AG04449 (cell line): ENCODE results near the gene IKZF1.

Source experiments
- CTCF ChIA-PET: fragments of 350-600 bp; formaldehyde crosslinking; extraction: SDS; loops from one replicate; lab custom pipeline; 2021; ENCODE audit warnings: antibody characterized with exemption; lab: Yijun Ruan, JAX
- POLR2A ChIA-PET: fragments of 400-600, 350-600 bp; formaldehyde crosslinking; extraction: SDS; loops from one replicate; lab custom pipeline; 2020; ENCODE audit warnings: antibody characterized with exemption, inconsistent platforms; lab: Yijun Ruan, JAX
- DNase-seq: peaks from one replicate; pipeline ENCODE4 v3.0.0-alpha.2; 2010; ENCODE audit warnings: low read depth, low spot score
- H3K4me3 ChIP-seq: 2 replicates; pipeline ENCODE4 v1.5.1; 2011; ENCODE audit warnings: low read depth, mild to moderate bottlenecking, control low read depth, low read length
- CTCF ChIP-seq: IDR thresholded peaks from one replicate; pipeline ENCODE4 v1.5.1; 2011; ENCODE audit warnings: mild to moderate bottlenecking, moderate library complexity, low read length, control low read depth, inconsistent platforms; ENCODE audit not compliant: insufficient read depth; ENCODE audit errors: missing control alignments

The IKZF1 gene

DNA sequence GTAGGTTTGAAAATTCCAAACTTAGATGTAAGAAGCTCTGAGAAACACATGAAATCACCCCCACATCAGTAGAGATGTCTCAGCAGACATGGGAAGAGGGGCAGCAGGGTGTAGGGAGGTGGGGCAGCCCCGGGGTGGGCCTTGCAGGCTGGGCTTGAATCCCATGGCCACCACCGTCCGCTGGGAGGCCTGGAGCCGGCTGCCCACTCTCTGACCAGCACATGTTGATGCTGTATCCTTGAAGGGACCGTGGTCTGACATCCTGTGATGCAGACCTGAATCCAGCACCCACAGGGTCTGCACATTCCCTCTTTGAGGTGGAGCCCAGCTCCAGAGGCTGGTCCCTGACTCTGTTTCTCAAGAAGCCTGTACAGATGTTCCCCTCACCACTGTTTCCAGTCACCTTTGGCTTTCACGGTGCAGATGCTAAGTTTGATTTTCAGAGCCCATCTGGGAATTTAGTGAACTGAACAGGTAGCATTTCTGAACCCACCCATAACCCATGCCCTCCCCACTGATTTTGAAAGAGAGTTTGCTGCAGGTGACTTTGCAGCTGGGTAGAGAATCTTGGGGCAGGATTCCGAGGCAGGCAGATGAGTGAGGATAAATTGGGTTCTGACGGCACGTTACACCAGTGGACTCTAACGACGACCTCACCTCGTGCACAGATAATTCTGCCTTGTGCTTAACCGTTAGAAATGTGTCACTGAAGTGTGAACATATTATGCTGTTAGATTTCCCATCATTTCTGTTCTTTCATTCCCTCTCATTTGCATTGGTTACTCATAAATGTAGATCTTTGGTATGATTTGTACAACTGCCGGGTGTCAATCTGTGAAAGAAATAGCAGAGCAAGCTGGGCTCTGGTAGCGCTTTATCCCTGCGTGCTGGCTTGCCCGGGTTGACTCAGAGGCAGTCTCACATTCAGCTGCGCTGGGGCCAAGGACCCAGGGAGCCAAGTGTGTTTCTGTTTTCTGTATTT lies 45.7 kb downstream of the IKZF1 start:
- POLR2A ChIA-PET = no interaction called here
- no peak for DNase-seq

DNA sequence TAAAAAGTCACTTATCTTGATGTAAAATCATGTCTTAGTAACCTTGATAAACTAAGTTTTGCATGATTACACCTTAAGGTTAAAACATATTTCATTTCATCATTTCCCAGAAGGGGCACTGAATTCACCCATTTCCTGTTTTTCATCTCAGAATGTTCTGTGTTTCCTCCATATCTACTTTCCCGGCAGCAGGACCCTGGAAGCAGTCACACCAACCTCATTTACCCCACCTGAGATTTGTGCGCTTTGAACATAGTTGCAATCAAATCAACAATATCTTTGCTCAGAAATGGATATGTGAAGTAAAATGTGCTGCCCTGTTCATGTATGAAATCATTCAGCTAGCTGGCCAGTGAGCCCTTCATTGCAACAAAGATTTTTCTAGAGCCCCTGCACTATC lies 46.8 kb downstream of the IKZF1 start:
- ChIA-PET CTCF (no interaction called here), POLR2A (no interaction called here)
- H3K4me3 ChIP-seq = no peak overlapping the region
- no peak for TF ChIP-seq CTCF
- DNase-seq = no peak

More for the DNA sequence above, 45.7 kb downstream of the IKZF1 start:
- no peak overlapping the region for H3K4me3 ChIP-seq
- no peak for TF ChIP-seq CTCF
- CTCF ChIA-PET = no interaction called here

GRCh38 chr7:50352282-50352681 lies 47.8 kb downstream of the IKZF1 start:
- ChIA-PET CTCF (interaction anchor here (1.3 kb wide), 1 partner anchor 66 kb away, joined by 3 read pairs; no protein-coding TSS in a partner anchor), POLR2A (no interaction called here)
- no peak for TF ChIP-seq CTCF
- DNase-seq = no peak
- H3K4me3 ChIP-seq = no peak overlapping the region

- no peak for TF ChIP-seq CTCF
- no peak for DNase-seq
- no peak overlapping the region for H3K4me3 ChIP-seq
- CTCF ChIA-PET = interaction anchor here (1.3 kb wide), 1 partner anchor 66 kb away, joined by 3 read pairs; no protein-coding TSS in a partner anchor
- POLR2A ChIA-PET = no interaction called here
Observed at GRCh38 chr7:50352751-50353150, 48.2 kb downstream of the IKZF1 start.

- H3K4me3 ChIP-seq = no peak overlapping the region
- TF ChIP-seq CTCF = no peak
- CTCF ChIA-PET = interaction anchor here (1.3 kb wide), 1 partner anchor 65 kb away, joined by 3 read pairs; no protein-coding TSS in a partner anchor
- POLR2A ChIA-PET = no interaction called here
- DNase-seq = no peak
Observed at GRCh38 chr7:50353201-50353600, 48.7 kb downstream of the IKZF1 start.

DNA sequence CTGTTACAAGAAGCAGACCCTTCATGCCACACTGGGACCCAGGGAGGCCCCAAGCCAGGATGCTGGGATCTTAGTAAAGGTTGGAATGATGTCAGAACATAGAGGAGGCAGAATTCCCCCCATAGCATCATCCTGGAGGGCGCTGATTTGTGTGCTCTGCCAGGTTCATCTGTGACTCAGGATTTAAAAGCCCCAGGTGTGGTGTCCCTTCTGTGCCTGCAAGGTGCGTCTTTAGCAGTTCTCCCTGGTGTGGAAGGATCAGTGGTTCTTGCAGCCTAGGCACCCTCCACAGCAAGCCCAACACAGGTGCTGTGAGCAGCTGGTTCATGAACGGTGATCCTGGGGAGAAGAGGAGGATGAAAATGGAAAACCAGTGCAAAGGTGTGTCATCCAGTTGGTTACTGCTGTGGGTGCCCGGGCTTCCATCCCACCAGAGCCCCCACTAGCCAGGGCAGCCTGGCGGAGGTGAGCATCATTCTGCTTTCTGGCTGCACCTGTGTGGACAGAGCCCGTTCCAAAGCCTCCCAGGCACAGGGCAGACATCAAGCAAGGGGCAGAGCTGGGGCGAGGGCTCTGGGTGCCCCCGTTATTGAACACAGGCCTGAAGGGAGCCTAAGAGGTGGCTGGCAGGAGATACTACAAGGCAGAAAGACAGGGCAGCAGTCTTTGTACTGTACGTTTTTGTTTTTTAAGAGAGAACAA lies 49.5 kb downstream of the IKZF1 start:
- ChIA-PET POLR2A (no interaction called here), CTCF (no interaction called here)
- DNase-seq = no peak
- no peak overlapping the region for H3K4me3 ChIP-seq
- TF ChIP-seq CTCF = no peak
